ENCODE data around the gene NAP1L5. TPM values are rescaled to one million over a fixed set of nuclear protein-coding genes. Genes with fewer than 3 reads are reported as not detected.
A peak's percentile ranks its signal among the peaks of the same experiment; 100 is the strongest.

The NAP1L5 gene
- total and polyA plus RNA-seq, 2 experiments from 2014 or later = 2.0 to 2.4 TPM

DNA sequence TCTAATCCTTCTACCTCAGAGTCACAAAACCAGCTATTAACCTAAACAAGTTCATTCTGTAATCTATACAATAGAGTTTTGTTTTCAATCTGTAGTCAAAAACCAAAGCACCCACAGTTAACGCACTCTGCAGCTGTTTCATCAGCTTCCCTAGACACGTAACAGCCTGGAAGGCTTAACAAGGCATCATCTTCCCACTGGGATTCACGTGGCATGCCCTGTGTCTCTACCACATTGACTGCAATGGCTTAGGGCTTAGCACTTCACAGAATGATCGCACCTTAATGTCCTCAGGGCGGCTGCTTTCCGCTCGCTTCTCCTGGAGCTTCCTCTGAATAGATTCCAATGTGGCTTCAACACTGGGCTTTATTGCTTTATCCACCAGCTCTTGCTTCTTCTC, 49.7 kb upstream of the NAP1L5 start (continued):
- TF ChIP-seq, protein P1, sequence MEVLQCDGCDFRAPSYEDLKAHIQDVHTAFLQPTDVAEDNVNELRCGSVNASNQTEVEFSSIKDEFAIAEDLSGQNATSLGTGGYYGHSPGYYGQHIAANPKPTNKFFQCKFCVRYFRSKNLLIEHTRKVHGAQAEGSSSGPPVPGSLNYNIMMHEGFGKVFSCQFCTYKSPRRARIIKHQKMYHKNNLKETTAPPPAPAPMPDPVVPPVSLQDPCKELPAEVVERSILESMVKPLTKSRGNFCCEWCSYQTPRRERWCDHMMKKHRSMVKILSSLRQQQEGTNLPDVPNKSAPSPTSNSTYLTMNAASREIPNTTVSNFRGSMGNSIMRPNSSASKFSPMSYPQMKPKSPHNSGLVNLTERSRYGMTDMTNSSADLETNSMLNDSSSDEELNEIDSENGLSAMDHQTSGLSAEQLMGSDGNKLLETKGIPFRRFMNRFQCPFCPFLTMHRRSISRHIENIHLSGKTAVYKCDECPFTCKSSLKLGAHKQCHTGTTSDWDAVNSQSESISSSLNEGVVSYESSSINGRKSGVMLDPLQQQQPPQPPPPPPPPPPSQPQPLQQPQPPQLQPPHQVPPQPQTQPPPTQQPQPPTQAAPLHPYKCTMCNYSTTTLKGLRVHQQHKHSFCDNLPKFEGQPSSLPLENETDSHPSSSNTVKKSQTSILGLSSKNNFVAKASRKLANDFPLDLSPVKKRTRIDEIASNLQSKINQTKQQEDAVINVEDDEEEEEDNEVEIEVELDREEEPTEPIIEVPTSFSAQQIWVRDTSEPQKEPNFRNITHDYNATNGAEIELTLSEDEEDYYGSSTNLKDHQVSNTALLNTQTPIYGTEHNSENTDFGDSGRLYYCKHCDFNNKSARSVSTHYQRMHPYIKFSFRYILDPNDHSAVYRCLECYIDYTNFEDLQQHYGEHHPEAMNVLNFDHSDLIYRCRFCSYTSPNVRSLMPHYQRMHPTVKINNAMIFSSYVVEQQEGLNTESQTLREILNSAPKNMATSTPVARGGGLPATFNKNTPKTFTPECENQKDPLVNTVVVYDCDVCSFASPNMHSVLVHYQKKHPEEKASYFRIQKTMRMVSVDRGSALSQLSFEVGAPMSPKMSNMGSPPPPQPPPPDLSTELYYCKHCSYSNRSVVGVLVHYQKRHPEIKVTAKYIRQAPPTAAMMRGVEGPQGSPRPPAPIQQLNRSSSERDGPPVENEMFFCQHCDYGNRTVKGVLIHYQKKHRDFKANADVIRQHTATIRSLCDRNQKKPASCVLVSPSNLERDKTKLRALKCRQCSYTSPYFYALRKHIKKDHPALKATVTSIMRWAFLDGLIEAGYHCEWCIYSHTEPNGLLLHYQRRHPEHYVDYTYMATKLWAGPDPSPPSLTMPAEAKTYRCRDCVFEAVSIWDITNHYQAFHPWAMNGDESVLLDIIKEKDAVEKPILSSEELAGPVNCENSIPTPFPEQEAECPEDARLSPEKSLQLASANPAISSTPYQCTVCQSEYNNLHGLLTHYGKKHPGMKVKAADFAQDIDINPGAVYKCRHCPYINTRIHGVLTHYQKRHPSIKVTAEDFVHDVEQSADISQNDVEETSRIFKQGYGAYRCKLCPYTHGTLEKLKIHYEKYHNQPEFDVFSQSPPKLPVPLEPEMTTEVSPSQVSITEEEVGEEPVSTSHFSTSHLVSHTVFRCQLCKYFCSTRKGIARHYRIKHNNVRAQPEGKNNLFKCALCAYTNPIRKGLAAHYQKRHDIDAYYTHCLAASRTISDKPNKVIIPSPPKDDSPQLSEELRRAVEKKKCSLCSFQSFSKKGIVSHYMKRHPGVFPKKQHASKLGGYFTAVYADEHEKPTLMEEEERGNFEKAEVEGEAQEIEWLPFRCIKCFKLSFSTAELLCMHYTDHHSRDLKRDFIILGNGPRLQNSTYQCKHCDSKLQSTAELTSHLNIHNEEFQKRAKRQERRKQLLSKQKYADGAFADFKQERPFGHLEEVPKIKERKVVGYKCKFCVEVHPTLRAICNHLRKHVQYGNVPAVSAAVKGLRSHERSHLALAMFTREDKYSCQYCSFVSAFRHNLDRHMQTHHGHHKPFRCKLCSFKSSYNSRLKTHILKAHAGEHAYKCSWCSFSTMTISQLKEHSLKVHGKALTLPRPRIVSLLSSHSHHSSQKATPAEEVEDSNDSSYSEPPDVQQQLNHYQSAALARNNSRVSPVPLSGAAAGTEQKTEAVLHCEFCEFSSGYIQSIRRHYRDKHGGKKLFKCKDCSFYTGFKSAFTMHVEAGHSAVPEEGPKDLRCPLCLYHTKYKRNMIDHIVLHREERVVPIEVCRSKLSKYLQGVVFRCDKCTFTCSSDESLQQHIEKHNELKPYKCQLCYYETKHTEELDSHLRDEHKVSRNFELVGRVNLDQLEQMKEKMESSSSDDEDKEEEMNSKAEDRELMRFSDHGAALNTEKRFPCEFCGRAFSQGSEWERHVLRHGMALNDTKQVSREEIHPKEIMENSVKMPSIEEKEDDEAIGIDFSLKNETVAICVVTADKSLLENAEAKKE (CRISPR knock-in tag; IDR thresholded peaks at IDR 0.05) = no peak
- TF ChIP-seq ZNF114 (CRISPR knock-in tag; IDR thresholded peaks at IDR 0.05) = no peak
- TF ChIP-seq ZNF331 (CRISPR knock-in tag; IDR thresholded peaks at IDR 0.05; ENCODE audit: low read depth) = no peak
- TF ChIP-seq EZH2phosphoT487 (IDR thresholded peaks at IDR 0.05; ENCODE audit: unreplicated experiment) = no peak

- H3K4me2 ChIP-seq = no peak overlapping the region
- H2AFZ ChIP-seq = no peak overlapping the region
- H3K27ac Mint-ChIP-seq = no peak overlapping the region
- no peaks in the 10 kb centered on the region for H3F3A ChIP-seq (replicated peaks; ENCODE audit: low read depth)
- peak; percentile 35 for DNase-seq (ENCODE audit: low spot score)
- peaks cover 2% of the 10 kb centered on the region for H3K27me3 Mint-ChIP-seq (ENCODE audit: insufficient read depth, low read depth, poor library complexity)
- no peak overlapping the region for H3K4me3 ChIP-seq
- no peaks in the 10 kb centered on the region for H3K9me3 Mint-ChIP-seq
- H3K4me1 Mint-ChIP-seq = peaks cover 13% of the 10 kb centered on the region
- 0 out of 2 replicates have a peak overlapping the region, but pooled peaks have one; percentile 16 for H3K27ac ChIP-seq (ENCODE audit: low read depth)
- no peaks in the 10 kb centered on the region for H3K9me2 ChIP-seq (ENCODE audit: insufficient read depth)
- H3K4me3 Mint-ChIP-seq = no peak overlapping the region
- H3K36me3 Mint-ChIP-seq (ENCODE audit: low read depth) = peaks cover 23% of the 10 kb centered on the region
- H4K20me1 ChIP-seq (replicated peaks; ENCODE audit: insufficient read depth) = no peaks in the 10 kb centered on the region
- H3K27me3 ChIP-seq (ENCODE audit: insufficient read depth) = no peaks in the 10 kb centered on the region
- no peaks in the 10 kb centered on the region for H3K79me2 ChIP-seq (replicated peaks; ENCODE audit: insufficient read depth)
- no peak for ATAC-seq
- H3K4me1 ChIP-seq (ENCODE audit: insufficient read depth) = peaks cover 15% of the 10 kb centered on the region
- H3K36me3 ChIP-seq (ENCODE audit: insufficient read depth) = peaks cover 6% of the 10 kb centered on the region; the same call in 1 of the 2 replicates
- TF ChIP-seq, protein P2, sequence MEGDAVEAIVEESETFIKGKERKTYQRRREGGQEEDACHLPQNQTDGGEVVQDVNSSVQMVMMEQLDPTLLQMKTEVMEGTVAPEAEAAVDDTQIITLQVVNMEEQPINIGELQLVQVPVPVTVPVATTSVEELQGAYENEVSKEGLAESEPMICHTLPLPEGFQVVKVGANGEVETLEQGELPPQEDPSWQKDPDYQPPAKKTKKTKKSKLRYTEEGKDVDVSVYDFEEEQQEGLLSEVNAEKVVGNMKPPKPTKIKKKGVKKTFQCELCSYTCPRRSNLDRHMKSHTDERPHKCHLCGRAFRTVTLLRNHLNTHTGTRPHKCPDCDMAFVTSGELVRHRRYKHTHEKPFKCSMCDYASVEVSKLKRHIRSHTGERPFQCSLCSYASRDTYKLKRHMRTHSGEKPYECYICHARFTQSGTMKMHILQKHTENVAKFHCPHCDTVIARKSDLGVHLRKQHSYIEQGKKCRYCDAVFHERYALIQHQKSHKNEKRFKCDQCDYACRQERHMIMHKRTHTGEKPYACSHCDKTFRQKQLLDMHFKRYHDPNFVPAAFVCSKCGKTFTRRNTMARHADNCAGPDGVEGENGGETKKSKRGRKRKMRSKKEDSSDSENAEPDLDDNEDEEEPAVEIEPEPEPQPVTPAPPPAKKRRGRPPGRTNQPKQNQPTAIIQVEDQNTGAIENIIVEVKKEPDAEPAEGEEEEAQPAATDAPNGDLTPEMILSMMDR (conservative IDR thresholded peaks at IDR 0.05; ENCODE audit: low read depth in 2 of 2) = no peak
- no peak for TF ChIP-seq ZNF331 (CRISPR knock-in tag; IDR thresholded peaks at IDR 0.05; ENCODE audit: low read depth)
- no peak for TF ChIP-seq STAT1 (IDR thresholded peaks at IDR 0.05; ENCODE audit: unreplicated experiment)
- no peak for TF ChIP-seq EZH2phosphoT487 (IDR thresholded peaks at IDR 0.05; ENCODE audit: unreplicated experiment)
- TF ChIP-seq POLR2AphosphoS5 (IDR thresholded peaks at IDR 0.05; ENCODE audit: low read depth) = no peak
- no peak for TF ChIP-seq EZH2 (IDR thresholded peaks at IDR 0.05; ENCODE audit: low read depth, unreplicated experiment)
- no peak for TF ChIP-seq CREB1 (CRISPR knock-in tag; IDR thresholded peaks at IDR 0.05; ENCODE audit: low read depth)
- TF ChIP-seq, protein P3, sequence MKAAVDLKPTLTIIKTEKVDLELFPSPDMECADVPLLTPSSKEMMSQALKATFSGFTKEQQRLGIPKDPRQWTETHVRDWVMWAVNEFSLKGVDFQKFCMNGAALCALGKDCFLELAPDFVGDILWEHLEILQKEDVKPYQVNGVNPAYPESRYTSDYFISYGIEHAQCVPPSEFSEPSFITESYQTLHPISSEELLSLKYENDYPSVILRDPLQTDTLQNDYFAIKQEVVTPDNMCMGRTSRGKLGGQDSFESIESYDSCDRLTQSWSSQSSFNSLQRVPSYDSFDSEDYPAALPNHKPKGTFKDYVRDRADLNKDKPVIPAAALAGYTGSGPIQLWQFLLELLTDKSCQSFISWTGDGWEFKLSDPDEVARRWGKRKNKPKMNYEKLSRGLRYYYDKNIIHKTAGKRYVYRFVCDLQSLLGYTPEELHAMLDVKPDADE (IDR thresholded peaks at IDR 0.05) = no peak
- no peak for TF ChIP-seq ZNF114 (CRISPR knock-in tag; IDR thresholded peaks at IDR 0.05)
- no peak for TF ChIP-seq REST (IDR thresholded peaks at IDR 0.05; ENCODE audit: unreplicated experiment)
- no peak for TF ChIP-seq NANOG (IDR thresholded peaks at IDR 0.05; ENCODE audit: borderline replicate concordance)
- no peak for TF ChIP-seq JUNB (IDR thresholded peaks at IDR 0.05; ENCODE audit: unreplicated experiment)
Observed at GRCh38 chr4:88746206-88746605, 48.6 kb upstream of the NAP1L5 start.

Data from GM23338 (cell line).